HG03460 (cell line): ENCODE results near the gene PLXNC1.

Experiments used
- ATAC-seq: cut with Tn5 transposase; IDR thresholded peaks from one replicate; pipeline ENCODE4 v1.9.1; 2021; ENCODE audit not compliant: unreplicated experiment

PLXNC1 gene

GRCh38 chr12:94147991-94148738, at the start of gene PLXNC1:
Gene PLXNC1, plus strand, starts transcription at chr12:94148577. Its CDS starts 395 bp downstream, at chr12:94148972.
- peak; percentile 37 for ATAC-seq

GRCh38 chr12:94099191-94099590, 49.2 kb upstream of the PLXNC1 start:
- no peak for ATAC-seq

GRCh38 chr12:94099632-94100031, 48.7 kb upstream of the PLXNC1 start:
- ATAC-seq: no peak

GRCh38 chr12:94100211-94100627, 48.2 kb upstream of the PLXNC1 start:
- no peak for ATAC-seq

- ATAC-seq: peak; percentile 58
These were observed 47.2 kb upstream of the PLXNC1 start for GRCh38 chr12:94100990-94101737.

GRCh38 chr12:94101738-94102660, 46.4 kb upstream of the PLXNC1 start:
- peak; percentile 78 for ATAC-seq

GRCh38 chr12:94103986-94104385, 44.4 kb upstream of the PLXNC1 start:
- ATAC-seq: no peak

GRCh38 chr12:94107910-94108309, 40.5 kb upstream of the PLXNC1 start:
- ATAC-seq: no peak

- ATAC-seq: no peak
These were observed 39.2 kb upstream of the PLXNC1 start for GRCh38 chr12:94109160-94109559.

- no peak for ATAC-seq
These were observed 38.1 kb upstream of the PLXNC1 start for GRCh38 chr12:94110258-94110657.

GRCh38 chr12:94111302-94111701, 37.1 kb upstream of the PLXNC1 start:
- no peak for ATAC-seq

- ATAC-seq: no peak
These were observed 36.3 kb upstream of the PLXNC1 start for GRCh38 chr12:94112121-94112520.

- no peak for ATAC-seq
These were observed 34.2 kb upstream of the PLXNC1 start for GRCh38 chr12:94114166-94114565.

- ATAC-seq: no peak
These were observed 32.2 kb upstream of the PLXNC1 start for GRCh38 chr12:94116191-94116590.

- no peak for ATAC-seq
These were observed 26.5 kb upstream of the PLXNC1 start for GRCh38 chr12:94121886-94122285.

- no peak for ATAC-seq
These were observed 25.8 kb upstream of the PLXNC1 start for GRCh38 chr12:94122591-94122990.

- no peak for ATAC-seq
These were observed 25.2 kb upstream of the PLXNC1 start for GRCh38 chr12:94123127-94123526.

GRCh38 chr12:94126067-94126466, 22.3 kb upstream of the PLXNC1 start:
- ATAC-seq: no peak

- ATAC-seq: no peak
These were observed 20.9 kb upstream of the PLXNC1 start for GRCh38 chr12:94127239-94128131.

GRCh38 chr12:94128280-94128679, 20.1 kb upstream of the PLXNC1 start:
- no peak for ATAC-seq
